Kidney (tissue), 14 donors: Measurements from ENCODE around the gene SUMO3. TPM values are rescaled to one million over a fixed set of nuclear protein-coding genes. Genes with fewer than 3 reads are reported as not detected.

ENCODE experiments used
- DNase-seq, 5 donors: peaks; one replicate each; pipeline ENCODE4 v3.0.0-alpha.2; 2013 to 2020
- FAIRE-seq: peaks from 2 replicates; lab custom pipeline; 2012; peaks lifted over from hg19 to GRCh38; lab: Jason Lieb, UNC
- H3K27ac ChIP-seq, 2 donors: one replicate each; pipeline ENCODE4 v1.7.0; 2013; ENCODE audit warnings: low read depth in 2 of 2, low read length in 2 of 2, inconsistent platforms in 1 of 2
- H3K27me3 ChIP-seq: one replicate; pipeline ENCODE4 v1.7.1; 2013; ENCODE audit warnings: low read length, inconsistent platforms; ENCODE audit not compliant: control insufficient read depth, insufficient read depth
- H3K36me3 ChIP-seq, 3 donors: one replicate each; pipeline versions ENCODE4 v1.7.0 to v1.7.1; 2013; ENCODE audit warnings: low read length in 3 of 3, control low read depth in 1 of 3, inconsistent platforms in 1 of 3; ENCODE audit not compliant: insufficient read depth in 3 of 3, control insufficient read depth in 2 of 3
- H3K4me1 ChIP-seq, 3 donors: one replicate each; pipeline versions ENCODE4 v1.7.0 to v1.7.1; 2013; ENCODE audit warnings: low read length in 3 of 3, inconsistent platforms in 1 of 3, low read depth in 1 of 3; ENCODE audit not compliant: control insufficient read depth in 2 of 3, insufficient read depth in 2 of 3
- H3K4me3 ChIP-seq, 3 donors: one replicate each; pipeline versions ENCODE4 v1.7.0 to v1.8.1; 2013; ENCODE audit warnings: low read length in 3 of 3, control low read depth in 1 of 3, inconsistent platforms in 1 of 3
- H3K9ac ChIP-seq, 3 donors: one replicate each; pipeline versions ENCODE4 v1.7.0 to v1.7.1; 2013; ENCODE audit warnings: low read length in 3 of 3, control low read depth in 1 of 3, inconsistent platforms in 1 of 3
- H3K9me3 ChIP-seq, 3 donors: one replicate each; pipeline versions ENCODE4 v1.7.0 to v1.7.1; 2013; ENCODE audit warnings: low read length in 3 of 3, control low read depth in 1 of 3, inconsistent platforms in 1 of 3; ENCODE audit not compliant: control insufficient read depth in 2 of 3, insufficient read depth in 1 of 3
- CTCF ChIP-seq: IDR thresholded peaks from 3 replicates; pipeline ENCODE4 v1.5.1; 2012; ENCODE audit warnings: mild to moderate bottlenecking, moderate library complexity, borderline replicate concordance; ENCODE audit not compliant: insufficient read depth; ENCODE audit errors: extremely low read depth
- intact Hi-C: fragments of 100-400 bp; cut with DNase I; formaldehyde crosslinking; loops from one replicate; pipeline ENCODE4 v1.11.1; 2022
- polyA plus RNA-seq: library from polyadenylated mRNA; stranded (reverse); fragments of 350-450 nt; fragmentation: Illumina TruSeq; extraction: RNeasy Lipid Tissue Mini Kit (QIAGEN cat#74804); gene quantifications from one replicate; pipeline ENCODE4 v1.2.3, GENCODE V29; 2014; ENCODE audit warnings: low read depth, low replicate concordance; ENCODE audit not compliant: insufficient read depth
- total RNA-seq: library from RNA; stranded (reverse); fragmentation: NEBNext Ultra II Directional; extraction: Animal tissue kit (Norgen Biotek cat#: 25700); gene quantifications from one replicate; pipeline ENCODE4 v1.2.1, GENCODE V29; 2021
- donor health status: control.
- donor health status: control.
- donor health status: control.
- donor health status: control.
- donor health status: control.
- donor health status: DM: yes; HTN: yes; CAD: no.
- donor health status: Normal renal cell carcinoma (clear cell type).

SUMO3 gene
- total and polyA plus RNA-seq, 2 donors from 2014 or later: 88.6 to 89.9 TPM

DNA sequence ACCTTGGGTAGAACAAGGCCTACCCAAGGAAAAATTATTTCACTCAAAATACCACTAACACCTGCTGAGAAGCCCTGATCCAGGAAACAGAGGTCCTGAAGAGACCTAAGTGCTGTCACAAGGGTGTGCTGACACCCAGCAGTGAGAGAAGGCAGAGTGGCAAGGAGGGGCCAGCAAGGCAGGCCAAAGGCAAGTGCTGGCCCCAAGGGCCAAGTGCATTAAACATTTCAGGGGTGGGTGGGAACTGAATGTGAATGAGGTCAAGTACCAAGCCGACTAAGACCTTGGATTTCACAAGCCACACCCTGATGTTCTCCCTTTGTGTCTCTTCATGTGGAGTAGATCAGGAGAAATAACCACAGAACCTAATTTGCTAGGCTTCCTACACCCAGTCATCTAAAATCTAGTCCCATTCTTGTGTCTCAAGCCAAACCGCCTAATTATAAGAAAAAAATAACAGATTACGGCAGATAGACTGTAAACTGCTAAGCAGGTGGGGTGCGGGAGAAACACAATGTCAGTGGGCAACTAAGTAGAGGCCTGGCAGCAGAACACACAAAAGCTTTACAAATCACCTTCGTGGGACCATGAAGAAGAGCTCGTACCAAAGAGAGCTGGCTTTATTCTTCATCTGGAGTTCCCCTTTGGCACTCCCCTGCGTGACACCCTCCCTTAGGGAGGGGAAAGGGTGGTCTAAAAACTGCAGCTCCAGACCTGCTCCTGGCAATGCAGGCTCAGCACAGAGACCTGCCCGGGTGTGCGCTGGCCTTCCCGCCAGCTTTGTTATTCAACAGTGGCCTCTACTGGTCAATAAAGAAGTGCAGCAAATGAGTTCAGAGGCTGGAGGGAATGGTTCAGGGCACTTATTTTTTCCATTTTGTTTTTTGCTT lies 24.9 kb downstream of the SUMO3 start:
- peaks cover 0 to 10% (median 4%) of the 10 kb centered on the region in 3 donors for H3K4me1 ChIP-seq
- no peaks in the 10 kb centered on the region for H3K36me3 ChIP-seq
- H3K27me3 ChIP-seq: no peaks in the 10 kb centered on the region
- no peak overlapping the region for H3K27ac ChIP-seq
- intact Hi-C loops: no loop called here
- FAIRE-seq: no peak
- peak in 4 of 5 donors; percentile 70 to 84 (median 78) for DNase-seq
- no peak overlapping the region for H3K4me3 ChIP-seq
- H3K9ac ChIP-seq: peak overlapping the region in 1 of 3 donors; percentile 26
- TF ChIP-seq CTCF: peak; percentile 74
- no peaks in the 10 kb centered on the region for H3K9me3 ChIP-seq

DNA sequence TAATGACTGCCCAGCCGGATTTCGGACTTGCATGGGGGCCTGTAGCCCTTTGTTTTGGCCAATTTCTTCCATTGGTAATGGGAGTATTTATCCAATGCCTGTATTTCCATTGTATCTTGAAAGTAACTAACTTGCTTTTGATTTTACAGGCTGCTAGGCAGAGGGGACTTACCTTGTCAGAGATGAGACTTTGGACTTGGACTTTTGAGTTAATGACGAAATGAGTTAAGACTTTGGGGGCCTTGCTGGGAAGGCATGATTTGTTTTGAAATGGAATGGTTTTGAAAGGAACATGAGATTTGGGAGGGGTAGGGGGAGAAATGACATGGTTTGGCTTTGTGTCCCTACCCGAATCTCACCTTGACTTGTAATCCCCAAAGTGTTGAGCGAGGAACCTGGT lies 25.9 kb downstream of the SUMO3 start:
- FAIRE-seq (no peak), DNase-seq (peak in 1 of 5 donors; percentile 25)
- intact Hi-C loops: no loop called here
- H3K27me3 ChIP-seq: no peaks in the 10 kb centered on the region
- no peak overlapping the region for H3K27ac ChIP-seq
- peaks cover 0 to 10% (median 4%) of the 10 kb centered on the region in 3 donors for H3K4me1 ChIP-seq
- H3K36me3 ChIP-seq: no peaks in the 10 kb centered on the region
- H3K4me3 ChIP-seq: no peak overlapping the region
- no peaks in the 10 kb centered on the region for H3K9me3 ChIP-seq
- no peak overlapping the region for H3K9ac ChIP-seq
- no peak for TF ChIP-seq CTCF

- intact Hi-C loops: no loop called here
- DNase-seq (no peak), FAIRE-seq (no peak)
- Histone ChIP-seq H3K4me1 (peaks cover 0 to 10% (median 4%) of the 10 kb centered on the region in 3 donors), H3K4me3 (no peak overlapping the region), H3K27me3 (no peaks in the 10 kb centered on the region), H3K9me3 (no peaks in the 10 kb centered on the region), H3K27ac (no peak overlapping the region), H3K36me3 (no peaks in the 10 kb centered on the region), H3K9ac (no peak overlapping the region)
- TF ChIP-seq CTCF: no peak
These were observed 26.6 kb downstream of the SUMO3 start for GRCh38 chr21:44791246-44791645.
